Measurements from ENCODE around the gene ALG3. TPM values are rescaled to one million over a fixed set of nuclear protein-coding genes. Genes with fewer than 3 reads are reported as not detected.

ALG3 gene
- total and polyA plus RNA-seq, 2 experiments from 2014 or later: 76.9 to 109 TPM

GRCh38 chr3:184296616-184297015 is 47.9 kb upstream of the ALG3 start:
- no peak for TF ChIP-seq ETS1 (IDR thresholded peaks at IDR 0.05)
- Mint-ChIP-seq H3K27ac (no peak overlapping the region), H3K4me1 (peaks cover 10% of the 10 kb centered on the region), H3K4me3 (no peak overlapping the region), H3K27me3 (ENCODE audit: insufficient read depth, low read depth, poor library complexity) (peaks cover 13% of the 10 kb centered on the region), H3K9me3 (no peaks in the 10 kb centered on the region), H3K36me3 (ENCODE audit: low read depth) (peaks cover 23% of the 10 kb centered on the region)
- Histone ChIP-seq H3K79me2 (replicated peaks; ENCODE audit: insufficient read depth) (peaks cover 24% of the 10 kb centered on the region), H3K4me1 (ENCODE audit: insufficient read depth) (peaks cover 7% of the 10 kb centered on the region; the same call in 1 of the 2 replicates), H3K27me3 (ENCODE audit: insufficient read depth) (no peaks in the 10 kb centered on the region), H3K36me3 (ENCODE audit: insufficient read depth) (peaks cover 12% of the 10 kb centered on the region), H4K20me1 (replicated peaks; ENCODE audit: insufficient read depth) (peaks cover 8% of the 10 kb centered on the region), H3K9me2 (ENCODE audit: insufficient read depth) (no peaks in the 10 kb centered on the region), H2AFZ (no peak overlapping the region), H3K4me3 (no peak overlapping the region), H3K27ac (ENCODE audit: low read depth) (no peak overlapping the region), H3F3A (replicated peaks; ENCODE audit: low read depth) (peaks cover 2% of the 10 kb centered on the region; the same call in 1 of the 2 replicates), H3K4me2 (no peak overlapping the region)
- no peak for DNase-seq (ENCODE audit: low spot score)
- ATAC-seq: no peak

DNA sequence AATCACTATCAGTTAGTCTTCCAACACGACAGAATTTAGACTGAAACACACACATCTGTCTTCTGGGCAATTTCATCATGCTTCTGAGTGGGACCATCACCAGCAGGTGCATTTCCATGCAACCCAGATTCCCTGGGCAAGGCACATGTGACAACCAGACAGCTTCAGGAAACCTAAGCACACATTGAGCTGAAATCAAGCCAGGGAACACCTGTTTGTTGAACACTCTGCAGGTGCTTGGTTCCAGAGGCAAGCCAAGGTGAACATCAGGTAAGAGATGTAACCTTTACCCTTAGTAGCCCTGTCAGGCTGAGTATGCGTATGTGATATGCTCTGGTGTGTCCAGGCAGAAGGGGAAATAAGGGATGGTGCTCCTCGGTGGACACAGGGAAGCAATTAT is 47.0 kb upstream of the ALG3 start:
- Histone ChIP-seq H3K4me2 (no peak overlapping the region), H3K4me1 (ENCODE audit: insufficient read depth) (peaks cover 7% of the 10 kb centered on the region; the same call in 1 of the 2 replicates), H3K4me3 (no peak overlapping the region), H2AFZ (no peak overlapping the region), H3K27ac (ENCODE audit: low read depth) (no peak overlapping the region), H3K79me2 (replicated peaks; ENCODE audit: insufficient read depth) (peaks cover 15% of the 10 kb centered on the region), H3K36me3 (ENCODE audit: insufficient read depth) (peaks cover 5% of the 10 kb centered on the region), H3K9me2 (ENCODE audit: insufficient read depth) (no peaks in the 10 kb centered on the region), H4K20me1 (replicated peaks; ENCODE audit: insufficient read depth) (peaks cover 7% of the 10 kb centered on the region), H3K27me3 (ENCODE audit: insufficient read depth) (no peaks in the 10 kb centered on the region), H3F3A (replicated peaks; ENCODE audit: low read depth) (peaks cover 2% of the 10 kb centered on the region; the same call in 1 of the 2 replicates)
- H3K4me3 Mint-ChIP-seq: no peak overlapping the region
- peaks cover 13% of the 10 kb centered on the region for H3K27me3 Mint-ChIP-seq (ENCODE audit: insufficient read depth, low read depth, poor library complexity)
- DNase-seq (ENCODE audit: low spot score): no peak
- TF ChIP-seq EZH2 (IDR thresholded peaks at IDR 0.05; ENCODE audit: low read depth, unreplicated experiment): no peak
- no peak for TF ChIP-seq ZNF462 (CRISPR knock-in tag; IDR thresholded peaks at IDR 0.05)
- TF ChIP-seq ZNF331 (CRISPR knock-in tag; IDR thresholded peaks at IDR 0.05; ENCODE audit: low read depth): no peak
- TF ChIP-seq NANOG (IDR thresholded peaks at IDR 0.05; ENCODE audit: borderline replicate concordance): no peak
- no peak for TF ChIP-seq ZNF114 (CRISPR knock-in tag; IDR thresholded peaks at IDR 0.05)
- TF ChIP-seq STAT1 (IDR thresholded peaks at IDR 0.05; ENCODE audit: unreplicated experiment): no peak
- no peak for TF ChIP-seq EZH2phosphoT487 (IDR thresholded peaks at IDR 0.05; ENCODE audit: unreplicated experiment)
- no peak for TF ChIP-seq REST (IDR thresholded peaks at IDR 0.05; ENCODE audit: unreplicated experiment)
- TF ChIP-seq POLR2AphosphoS5 (IDR thresholded peaks at IDR 0.05; ENCODE audit: low read depth): no peak
- ATAC-seq: no peak
- peaks cover 14% of the 10 kb centered on the region for H3K36me3 Mint-ChIP-seq (ENCODE audit: low read depth)
- H3K4me1 Mint-ChIP-seq: peaks cover 9% of the 10 kb centered on the region
- no peak overlapping the region; the same call in 1 of the 2 replicates for H3K27ac Mint-ChIP-seq
- H3K9me3 Mint-ChIP-seq: no peaks in the 10 kb centered on the region

Data from GM23338 (cell line).